AG04449 (cell line): ENCODE results near the gene ADCY7.

Source experiments
- CTCF ChIA-PET: fragments of 350-600 bp; formaldehyde crosslinking; extraction: SDS; loops from one replicate; lab custom pipeline; 2021; ENCODE audit warnings: antibody characterized with exemption; lab: Yijun Ruan, JAX
- POLR2A ChIA-PET: fragments of 400-600, 350-600 bp; formaldehyde crosslinking; extraction: SDS; loops from one replicate; lab custom pipeline; 2020; ENCODE audit warnings: antibody characterized with exemption, inconsistent platforms; lab: Yijun Ruan, JAX
- DNase-seq: peaks from one replicate; pipeline ENCODE4 v3.0.0-alpha.2; 2010; ENCODE audit warnings: low read depth, low spot score
- H3K4me3 ChIP-seq: 2 replicates; pipeline ENCODE4 v1.5.1; 2011; ENCODE audit warnings: low read depth, mild to moderate bottlenecking, control low read depth, low read length
- TF ChIP-seq, protein P1 (sequence below): IDR thresholded peaks from one replicate; pipeline ENCODE4 v1.5.1; 2011; ENCODE audit warnings: mild to moderate bottlenecking, moderate library complexity, low read length, control low read depth, inconsistent platforms; ENCODE audit not compliant: insufficient read depth; ENCODE audit errors: missing control alignments

Gene ADCY7

GRCh38 chr16:50302472-50303005, 36.2 kb downstream of the ADCY7 start:
- no peak overlapping the region for H3K4me3 ChIP-seq
- POLR2A ChIA-PET = no interaction called here
- TF ChIP-seq, protein P1, sequence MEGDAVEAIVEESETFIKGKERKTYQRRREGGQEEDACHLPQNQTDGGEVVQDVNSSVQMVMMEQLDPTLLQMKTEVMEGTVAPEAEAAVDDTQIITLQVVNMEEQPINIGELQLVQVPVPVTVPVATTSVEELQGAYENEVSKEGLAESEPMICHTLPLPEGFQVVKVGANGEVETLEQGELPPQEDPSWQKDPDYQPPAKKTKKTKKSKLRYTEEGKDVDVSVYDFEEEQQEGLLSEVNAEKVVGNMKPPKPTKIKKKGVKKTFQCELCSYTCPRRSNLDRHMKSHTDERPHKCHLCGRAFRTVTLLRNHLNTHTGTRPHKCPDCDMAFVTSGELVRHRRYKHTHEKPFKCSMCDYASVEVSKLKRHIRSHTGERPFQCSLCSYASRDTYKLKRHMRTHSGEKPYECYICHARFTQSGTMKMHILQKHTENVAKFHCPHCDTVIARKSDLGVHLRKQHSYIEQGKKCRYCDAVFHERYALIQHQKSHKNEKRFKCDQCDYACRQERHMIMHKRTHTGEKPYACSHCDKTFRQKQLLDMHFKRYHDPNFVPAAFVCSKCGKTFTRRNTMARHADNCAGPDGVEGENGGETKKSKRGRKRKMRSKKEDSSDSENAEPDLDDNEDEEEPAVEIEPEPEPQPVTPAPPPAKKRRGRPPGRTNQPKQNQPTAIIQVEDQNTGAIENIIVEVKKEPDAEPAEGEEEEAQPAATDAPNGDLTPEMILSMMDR = no peak
- CTCF ChIA-PET = interaction anchor here (1.3 to 1.5 kb wide), 3 partner anchors 40 to 278 kb away, joined by 3 to 4 read pairs (median 3); partner anchors contain the start of gene CNEP1R1
- no peak for DNase-seq

GRCh38 chr16:50303041-50303604, 36.8 kb downstream of the ADCY7 start:
- TF ChIP-seq, protein P1 = no peak
- DNase-seq = no peak
- ChIA-PET CTCF (interaction anchor here (1.0 to 1.5 kb wide), 3 partner anchors 10 to 93 kb away, joined by 3 to 4 read pairs (median 3); no protein-coding TSS in a partner anchor), POLR2A (no interaction called here)
- H3K4me3 ChIP-seq = no peak overlapping the region

GRCh38 chr16:50303605-50304466, 37.5 kb downstream of the ADCY7 start:
- H3K4me3 ChIP-seq = no peak overlapping the region
- ChIA-PET POLR2A (no interaction called here), CTCF (interaction anchor here (1.0 to 1.3 kb wide), 2 partner anchors 9 to 41 kb away, joined by 3 to 4 read pairs; no protein-coding TSS in a partner anchor)
- DNase-seq = no peak
- TF ChIP-seq, protein P1 = no peak

DNA sequence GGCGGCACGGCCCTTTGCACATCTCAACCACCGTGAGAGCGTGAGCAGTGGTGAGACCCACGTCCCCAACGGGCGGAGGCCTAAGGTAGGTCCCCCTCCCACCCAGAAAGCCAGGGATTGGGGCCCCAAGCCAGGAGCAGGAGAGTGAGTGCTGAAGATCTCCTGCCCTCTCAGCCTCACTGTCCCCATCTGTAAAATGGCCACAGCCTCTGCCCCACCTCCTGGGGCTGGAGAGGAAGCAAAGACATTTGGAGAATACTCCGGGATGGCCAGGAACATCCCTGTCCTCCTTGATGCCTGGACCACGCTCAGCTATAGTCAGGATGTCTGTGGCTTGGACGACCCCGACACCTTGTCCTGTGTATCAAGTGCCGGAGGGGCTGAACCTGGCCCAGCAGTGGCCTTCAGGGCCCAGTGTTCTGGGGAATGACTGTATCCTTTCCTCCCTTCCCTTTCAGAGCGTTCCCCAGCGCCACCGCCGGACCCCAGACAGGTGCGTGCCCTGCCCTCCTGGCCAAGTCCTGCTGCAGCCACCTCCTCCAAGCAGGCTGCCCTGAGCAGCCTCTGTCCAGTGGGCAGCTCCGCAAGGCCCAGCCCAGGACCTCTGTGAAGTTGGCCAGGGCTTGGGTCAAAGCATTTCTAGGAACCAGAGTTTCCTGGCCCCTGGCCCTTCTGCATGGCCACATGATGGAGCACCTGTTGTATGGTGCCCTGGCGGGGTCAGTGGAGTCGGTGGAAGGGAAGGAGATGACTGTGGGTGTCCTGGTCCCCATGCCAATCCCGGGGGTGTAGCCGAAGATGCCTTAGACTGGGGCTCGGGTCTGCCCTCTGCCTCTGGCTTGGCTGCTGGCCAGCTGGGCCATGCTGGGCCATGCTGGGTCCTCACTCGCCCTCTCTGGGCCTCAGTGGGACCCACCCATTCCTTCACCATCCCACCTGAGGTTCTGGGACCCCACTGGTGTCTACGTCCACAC, 38.4 kb downstream of the ADCY7 start:
- POLR2A ChIA-PET = no interaction called here
- no peak overlapping the region for H3K4me3 ChIP-seq
- no peak for DNase-seq
- TF ChIP-seq, protein P1 = no peak
- CTCF ChIA-PET = no interaction called here

DNA sequence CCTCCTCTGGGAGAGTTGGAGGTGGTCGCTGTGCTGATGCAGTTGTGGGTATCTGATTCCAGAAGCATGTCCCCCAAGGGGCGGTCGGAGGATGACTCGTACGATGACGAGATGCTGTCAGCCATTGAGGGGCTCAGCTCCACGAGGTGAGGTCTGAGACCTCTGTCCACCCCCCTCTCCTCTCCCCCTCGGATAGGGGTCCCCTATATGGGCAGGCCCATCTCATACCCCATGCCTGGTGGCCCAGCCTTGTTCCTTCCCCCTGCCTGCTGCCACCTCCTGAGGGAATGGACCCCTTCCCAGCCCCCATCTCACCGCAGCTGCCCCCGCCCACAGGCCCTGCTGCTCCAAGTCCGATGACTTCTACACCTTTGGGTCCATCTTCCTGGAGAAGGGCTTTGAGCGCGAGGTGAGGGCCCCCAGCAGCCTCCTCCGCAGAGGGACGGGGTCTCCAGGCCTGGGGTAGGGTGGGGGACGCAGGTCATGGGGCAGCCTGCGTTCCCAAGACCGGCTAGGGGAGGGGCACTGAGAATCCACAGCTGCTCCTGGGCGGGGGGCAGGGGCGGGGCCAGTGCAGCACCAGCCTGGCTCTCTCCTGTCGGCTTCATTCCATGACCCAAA, 39.2 kb downstream of the ADCY7 start:
- no peak overlapping the region for H3K4me3 ChIP-seq
- TF ChIP-seq, protein P1 = no peak
- no peak for DNase-seq
- ChIA-PET POLR2A (no interaction called here), CTCF (interaction anchor here (0.6 kb wide), 1 partner anchor 22 kb away, joined by 3 read pairs; no protein-coding TSS in a partner anchor)
